Measurements from ENCODE around the gene SCN3A. TPM values are rescaled to one million over a fixed set of nuclear protein-coding genes. Genes with fewer than 3 reads are reported as not detected.

The SCN3A gene
- total and polyA plus RNA-seq, 12 donors: 0.35 to 2.6 (median 0.82) TPM

- intact Hi-C loops (cut with DNase I): no loop called here
- Histone ChIP-seq H3K4me1 (no peaks in the 10 kb centered on the region), H3K9me3 (peaks cover 0 to 41% (median 12%) of the 10 kb centered on the region in 11 donors), H3K27me3 (no peaks in the 10 kb centered on the region), H3K4me3 (no peak overlapping the region), H3K36me3 (no peaks in the 10 kb centered on the region), H3K27ac (no peak overlapping the region)
- DNase-seq: no peak
- no peak for ATAC-seq
- TF ChIP-seq, protein P1, sequence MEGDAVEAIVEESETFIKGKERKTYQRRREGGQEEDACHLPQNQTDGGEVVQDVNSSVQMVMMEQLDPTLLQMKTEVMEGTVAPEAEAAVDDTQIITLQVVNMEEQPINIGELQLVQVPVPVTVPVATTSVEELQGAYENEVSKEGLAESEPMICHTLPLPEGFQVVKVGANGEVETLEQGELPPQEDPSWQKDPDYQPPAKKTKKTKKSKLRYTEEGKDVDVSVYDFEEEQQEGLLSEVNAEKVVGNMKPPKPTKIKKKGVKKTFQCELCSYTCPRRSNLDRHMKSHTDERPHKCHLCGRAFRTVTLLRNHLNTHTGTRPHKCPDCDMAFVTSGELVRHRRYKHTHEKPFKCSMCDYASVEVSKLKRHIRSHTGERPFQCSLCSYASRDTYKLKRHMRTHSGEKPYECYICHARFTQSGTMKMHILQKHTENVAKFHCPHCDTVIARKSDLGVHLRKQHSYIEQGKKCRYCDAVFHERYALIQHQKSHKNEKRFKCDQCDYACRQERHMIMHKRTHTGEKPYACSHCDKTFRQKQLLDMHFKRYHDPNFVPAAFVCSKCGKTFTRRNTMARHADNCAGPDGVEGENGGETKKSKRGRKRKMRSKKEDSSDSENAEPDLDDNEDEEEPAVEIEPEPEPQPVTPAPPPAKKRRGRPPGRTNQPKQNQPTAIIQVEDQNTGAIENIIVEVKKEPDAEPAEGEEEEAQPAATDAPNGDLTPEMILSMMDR (IDR thresholded peaks at IDR 0.05): no peak
Observed at GRCh38 chr2:165078913-165079312, 124.9 kb downstream of the SCN3A start.

DNA sequence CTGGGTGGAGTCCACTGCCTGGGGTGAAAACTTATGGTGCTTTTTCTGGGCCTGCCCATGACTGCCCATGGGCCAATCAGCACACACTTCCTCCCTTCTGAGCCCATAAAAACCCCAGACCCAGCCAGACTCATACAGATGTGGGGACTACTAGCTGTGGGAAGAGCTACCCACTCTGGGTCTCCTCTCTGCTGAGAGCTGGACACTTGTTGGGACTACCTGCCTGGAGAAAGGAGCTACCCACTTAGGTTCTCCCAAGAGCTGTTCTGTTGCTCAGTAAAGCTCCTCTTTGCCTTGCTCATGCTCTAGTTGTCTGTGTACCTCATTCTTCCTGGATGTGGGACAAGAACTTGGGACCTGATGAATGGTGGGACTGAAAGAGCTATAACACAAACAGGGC, 129.0 kb downstream of the SCN3A start:
- H3K4me1 ChIP-seq: no peaks in the 10 kb centered on the region
- peaks cover 0 to 21% (median 0%) of the 10 kb centered on the region in 11 donors for H3K9me3 ChIP-seq
- DNase-seq (no peak), ATAC-seq (no peak)
- TF ChIP-seq, protein P1 (IDR thresholded peaks at IDR 0.05): no peak
- no peaks in the 10 kb centered on the region for H3K36me3 ChIP-seq
- H3K27ac ChIP-seq: no peak overlapping the region
- no peak overlapping the region for H3K4me3 ChIP-seq
- intact Hi-C loops (cut with DNase I): no loop called here
- H3K27me3 ChIP-seq: no peaks in the 10 kb centered on the region

- WGBS, 2 donors: 60 to 78% methylated on average over 3 of the region's 3 CpGs
- DNase-seq (no peak), ATAC-seq (no peak)
- H3K9me3 ChIP-seq: peaks cover 0 to 21% (median 0%) of the 10 kb centered on the region in 11 donors
- TF ChIP-seq, protein P1 (IDR thresholded peaks at IDR 0.05): no peak
- no peaks in the 10 kb centered on the region for H3K36me3 ChIP-seq
- H3K27me3 ChIP-seq: peaks cover 0 to under 1% (median 0%) of the 10 kb centered on the region in 7 donors
- H3K4me1 ChIP-seq: no peaks in the 10 kb centered on the region
- intact Hi-C loops (cut with DNase I): no loop called here
- no peak overlapping the region for H3K4me3 ChIP-seq
- H3K27ac ChIP-seq: no peak overlapping the region
Observed at GRCh38 chr2:165074323-165074722, 129.5 kb downstream of the SCN3A start.

GRCh38 chr2:165070076-165070475, 133.8 kb downstream of the SCN3A start:
- intact Hi-C loops (cut with DNase I): no loop called here
- Histone ChIP-seq H3K4me3 (no peak overlapping the region), H3K36me3 (no peaks in the 10 kb centered on the region), H3K27ac (no peak overlapping the region), H3K27me3 (peaks cover 0 to 4% (median 0%) of the 10 kb centered on the region in 7 donors), H3K9me3 (peaks cover 0 to 16% (median 0%) of the 10 kb centered on the region in 11 donors), H3K4me1 (peaks cover 0 to 11% (median 5%) of the 10 kb centered on the region in 9 donors)
- WGBS, 2 donors: 78 to 85% methylated on average over 9 of the region's 9 CpGs
- ATAC-seq: no peak
- TF ChIP-seq, protein P1 (IDR thresholded peaks at IDR 0.05): no peak
- no peak for DNase-seq

All from heart right ventricle (tissue), 16 donors.